PC-3 (cell line): ENCODE data around the gene TPTE2. TPM values are rescaled to one million over a fixed set of nuclear protein-coding genes. Genes with fewer than 3 reads are reported as not detected.
A peak's percentile ranks its signal among the peaks of the same experiment; 100 is the strongest.
"Not testable (repeated sequence)": the region's sequence is repeated elsewhere in the genome, so short reads cannot be mapped to it uniquely, and the experiment has no call there.

Source experiments
- ATAC-seq: fragments of 200-7000 bp; cut with Tn5 transposase; 2 replicates; pipeline ENCODE4 v1.9.1; 2020; ENCODE audit warnings: mild to moderate bottlenecking, moderate library complexity
- BruUV-seq: library from RNA; stranded (reverse); fragments of 400-500 nt; replicated peaks from 2 replicates; lab custom pipeline; 2021; lab: Mats Ljungman, UMichigan
- CTCF ChIA-PET: fragments of 300-600 bp; sonication (Branson Sonifier 250); formaldehyde crosslinking; loops from one replicate; lab custom pipeline; 2022; ENCODE audit warnings: antibody characterized with exemption; lab: Charles Lee
- POLR2A ChIA-PET: fragments of 300-600 bp; sonication (Branson Sonifier 250); formaldehyde crosslinking; loops from one replicate; lab custom pipeline; 2022; ENCODE audit warnings: antibody characterized with exemption; ENCODE audit not compliant: unreplicated experiment; lab: Charles Lee
- DNase-seq: peaks from one replicate; pipeline ENCODE4 v3.0.0-alpha.2; 2015
- H2AFZ ChIP-seq: fragments of 300-600 bp; sonication (generic); 2 replicates; pipeline ENCODE4 v1.6.0; 2016; ENCODE audit warnings: antibody characterized with exemption, low read length
- H3F3A ChIP-seq: fragments of 300-600 bp; sonication (generic); one replicate; pipeline ENCODE4 v1.6.0; 2017; ENCODE audit warnings: antibody characterized with exemption, low read length, control low read depth, mild to moderate bottlenecking; ENCODE audit not compliant: unreplicated experiment
- H3K27ac ChIP-seq: fragments of 300-600 bp; sonication (generic); 2 replicates; pipeline ENCODE4 v1.5.1; 2016; ENCODE audit warnings: mild to moderate bottlenecking, low read length
- H3K27me3 ChIP-seq: fragments of 300-600 bp; sonication (generic); 2 replicates; pipeline ENCODE4 v1.6.1; 2016; ENCODE audit warnings: low read length, mixed read lengths
- H3K36me3 ChIP-seq: fragments of 300-600 bp; sonication (generic); 2 replicates; pipeline ENCODE4 v1.6.1; 2016; ENCODE audit warnings: low read depth, mixed run types, low read length, mixed read lengths
- H3K4me1 ChIP-seq: fragments of 300-600 bp; sonication (generic); 2 replicates; pipeline ENCODE4 v1.5.1; 2016; ENCODE audit warnings: low read length; ENCODE audit not compliant: insufficient read depth
- H3K4me2 ChIP-seq: fragments of 300-600 bp; sonication (generic); 2 replicates; pipeline ENCODE4 v1.6.0; 2016; ENCODE audit warnings: low read length
- H3K4me3 ChIP-seq: fragments of 300-600 bp; sonication (generic); 2 replicates; pipeline ENCODE4 v1.5.1; 2016; ENCODE audit warnings: mild to moderate bottlenecking, low read length, mixed read lengths
- H3K79me2 ChIP-seq: fragments of 300-600 bp; sonication (generic); 2 replicates; pipeline ENCODE4 v1.6.1; 2017; ENCODE audit warnings: low read length, mixed read lengths
- H3K9ac ChIP-seq: fragments of 300-600 bp; sonication (generic); 2 replicates; pipeline ENCODE4 v1.6.0; 2016; ENCODE audit warnings: mild to moderate bottlenecking, low read length
- H3K9me2 ChIP-seq: fragments of 300-600 bp; sonication (generic); replicated peaks from 2 replicates; pipeline ENCODE4 v1.6.1; 2016; ENCODE audit warnings: mixed run types, low read length, mixed read lengths
- H3K9me3 ChIP-seq: fragments of 300-600 bp; sonication (generic); 2 replicates; pipeline ENCODE4 v1.6.1; 2016; ENCODE audit warnings: low read length, mixed read lengths
- H4K20me1 ChIP-seq: fragments of 300-600 bp; sonication (generic); 2 replicates; pipeline ENCODE4 v1.6.1; 2016; ENCODE audit warnings: low read length, mixed read lengths
- EZH2 ChIP-seq: fragments of 300-600 bp; sonication (generic); IDR thresholded peaks from one replicate; pipeline ENCODE4 v1.6.1; 2017; ENCODE audit warnings: antibody characterized with exemption, mild to moderate bottlenecking, low read length; ENCODE audit not compliant: unreplicated experiment
- EZH2phosphoT487 ChIP-seq: fragments of 300-600 bp; sonication (generic); IDR thresholded peaks from 2 replicates; pipeline ENCODE4 v1.6.1; 2018; ENCODE audit warnings: mild to moderate bottlenecking, antibody characterized with exemption, low read length, borderline replicate concordance
- intact Hi-C: fragments of 100-400 bp; cut with micrococcal nuclease; formaldehyde crosslinking; loops from 2 replicates; pipeline ENCODE4 v1.9.0; 2023
- total RNA-seq: library from RNA; depleted of rRNA; stranded (reverse); fragments of >200 nt; gene quantifications from 2 replicates; pipeline ENCODE4 v1.2.3, GENCODE V29; 2014
- TF ChIP-seq, protein P1 (sequence below): fragments of 300-600 bp; sonication (generic); conservative IDR thresholded peaks from 2 replicates; pipeline ENCODE4 v1.5.1; 2017; ENCODE audit warnings: antibody characterized with exemption, low read depth, mild to moderate bottlenecking, low read length

Gene TPTE2
- total RNA-seq, 1 experiment from 2014 or later, result not detected

DNA sequence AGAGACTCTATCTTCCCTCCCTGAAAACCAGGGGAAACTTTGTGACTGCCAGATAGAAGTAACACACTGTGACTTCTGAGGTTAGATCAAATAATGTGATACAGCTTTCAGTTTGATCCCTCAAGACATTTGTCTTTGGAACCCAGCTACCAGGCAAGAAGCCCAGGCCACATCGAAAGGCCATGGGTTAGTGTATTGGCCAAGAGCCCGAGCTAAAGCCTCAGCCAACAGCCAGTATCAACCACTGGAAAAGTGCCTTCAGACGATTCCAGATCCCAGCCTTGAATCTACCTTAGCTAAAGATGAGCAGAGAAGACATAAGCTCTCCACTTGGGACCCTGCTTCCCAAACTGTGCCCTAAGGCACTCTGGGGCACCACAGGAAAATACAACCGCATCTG, 10.9 kb upstream of the TPTE2 start:
- CTCF ChIA-PET, result no interaction called here
- POLR2A ChIA-PET, result no interaction called here

DNA sequence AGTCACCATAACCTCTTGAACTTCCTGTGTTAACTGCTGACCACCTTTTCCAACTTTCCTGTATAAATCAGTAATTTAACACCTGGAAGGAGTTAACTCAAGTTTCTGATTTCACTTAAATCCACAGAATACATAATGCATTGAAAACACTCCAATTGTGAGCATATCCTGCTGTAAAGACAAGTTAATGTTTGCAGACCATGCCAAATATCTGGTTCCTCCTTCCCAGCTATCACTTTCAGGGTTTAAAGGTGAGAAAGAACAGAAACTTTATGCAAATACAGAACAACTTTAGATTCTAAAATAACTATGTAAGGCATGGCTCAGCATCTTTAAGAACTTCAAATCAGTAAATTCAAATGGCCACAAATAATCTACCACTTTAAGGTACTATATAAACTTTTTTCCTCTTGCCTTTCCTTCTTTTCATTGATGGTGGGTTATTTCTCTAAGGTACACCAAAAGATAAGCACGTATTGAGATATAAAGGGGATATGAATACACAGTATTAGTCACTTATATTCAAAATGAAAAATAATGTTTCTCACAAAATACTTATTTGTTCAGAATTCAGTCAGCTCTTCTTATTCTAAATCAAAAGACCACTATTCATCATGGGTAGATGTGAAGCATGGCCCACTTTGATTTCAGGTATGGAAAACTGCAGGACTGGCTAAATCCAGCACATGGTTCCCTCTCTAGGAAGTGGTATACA, 6.6 kb upstream of the TPTE2 start:
- no peaks in the 10 kb centered on the region for H3K79me2 ChIP-seq
- no peaks in the 10 kb centered on the region for H3K9me3 ChIP-seq
- no peak for TF ChIP-seq EZH2phosphoT487
- TF ChIP-seq, protein P1, sequence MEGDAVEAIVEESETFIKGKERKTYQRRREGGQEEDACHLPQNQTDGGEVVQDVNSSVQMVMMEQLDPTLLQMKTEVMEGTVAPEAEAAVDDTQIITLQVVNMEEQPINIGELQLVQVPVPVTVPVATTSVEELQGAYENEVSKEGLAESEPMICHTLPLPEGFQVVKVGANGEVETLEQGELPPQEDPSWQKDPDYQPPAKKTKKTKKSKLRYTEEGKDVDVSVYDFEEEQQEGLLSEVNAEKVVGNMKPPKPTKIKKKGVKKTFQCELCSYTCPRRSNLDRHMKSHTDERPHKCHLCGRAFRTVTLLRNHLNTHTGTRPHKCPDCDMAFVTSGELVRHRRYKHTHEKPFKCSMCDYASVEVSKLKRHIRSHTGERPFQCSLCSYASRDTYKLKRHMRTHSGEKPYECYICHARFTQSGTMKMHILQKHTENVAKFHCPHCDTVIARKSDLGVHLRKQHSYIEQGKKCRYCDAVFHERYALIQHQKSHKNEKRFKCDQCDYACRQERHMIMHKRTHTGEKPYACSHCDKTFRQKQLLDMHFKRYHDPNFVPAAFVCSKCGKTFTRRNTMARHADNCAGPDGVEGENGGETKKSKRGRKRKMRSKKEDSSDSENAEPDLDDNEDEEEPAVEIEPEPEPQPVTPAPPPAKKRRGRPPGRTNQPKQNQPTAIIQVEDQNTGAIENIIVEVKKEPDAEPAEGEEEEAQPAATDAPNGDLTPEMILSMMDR, result no peak
- TF ChIP-seq EZH2, result no peak
- no peaks in the 10 kb centered on the region for H3K9me2 ChIP-seq
- H3K4me1 ChIP-seq, result no peaks in the 10 kb centered on the region
- H3F3A ChIP-seq, result no peaks in the 10 kb centered on the region
- no peak overlapping the region for H3K4me3 ChIP-seq
- no peaks in the 10 kb centered on the region for H3K36me3 ChIP-seq
- ChIA-PET CTCF (no interaction called here), POLR2A (no interaction called here)
- no peaks in the 10 kb centered on the region for H4K20me1 ChIP-seq
- no peaks in the 10 kb centered on the region for H3K27me3 ChIP-seq
- peak; percentile 42 for ATAC-seq
- no peak overlapping the region for H3K4me2 ChIP-seq
- DNase-seq, result no peak
- no TSS peak for BruUV-seq
- no peak overlapping the region for H3K27ac ChIP-seq
- no peak overlapping the region for H2AFZ ChIP-seq
- H3K9ac ChIP-seq, result no peak overlapping the region
- intact Hi-C loops, result no loop called here

More for the DNA sequence above, 10.9 kb upstream of the TPTE2 start:
- Histone ChIP-seq H3K27ac (no peak overlapping the region), H3K36me3 (no peaks in the 10 kb centered on the region), H3K9me3 (no peaks in the 10 kb centered on the region), H3K9ac (no peak overlapping the region), H3F3A (no peaks in the 10 kb centered on the region), H3K4me2 (no peak overlapping the region), H3K4me1 (no peaks in the 10 kb centered on the region), H3K27me3 (peaks cover 13% of the 10 kb centered on the region; the same call in 1 of the 2 replicates), H3K9me2 (no peaks in the 10 kb centered on the region), H3K4me3 (no peak overlapping the region), H2AFZ (no peak overlapping the region), H4K20me1 (no peaks in the 10 kb centered on the region), H3K79me2 (no peaks in the 10 kb centered on the region)
- TF ChIP-seq, protein P1, result no peak
- TF ChIP-seq EZH2 (no peak), EZH2phosphoT487 (no peak)
- intact Hi-C loops, result no loop called here
- no TSS peak for BruUV-seq
- DNase-seq, result no peak
- no peak for ATAC-seq

DNA sequence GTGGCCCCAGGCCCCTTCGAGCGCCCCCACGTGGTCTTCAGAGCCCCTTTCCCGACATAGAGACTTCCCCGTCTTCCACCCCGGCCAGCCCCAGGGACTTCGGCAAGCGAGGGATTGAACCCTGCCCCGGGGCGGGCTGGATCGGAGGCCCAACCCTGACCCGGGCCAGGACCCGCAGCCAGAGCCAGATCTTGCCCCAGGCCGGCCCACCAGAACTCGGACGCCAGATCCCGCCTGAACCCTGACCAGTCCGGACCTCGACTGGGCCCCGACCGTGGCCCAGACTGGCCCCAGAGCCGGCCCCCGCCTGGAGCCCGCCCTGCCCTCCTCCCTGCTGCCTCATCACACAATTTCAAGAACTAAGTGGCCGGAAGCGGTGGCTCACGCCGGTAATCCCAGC, 253 bp upstream of the TPTE2 start:
- Histone ChIP-seq H3F3A (no peaks in the 10 kb centered on the region), H3K4me1 (no peaks in the 10 kb centered on the region), H3K9me3 (no peaks in the 10 kb centered on the region), H3K27ac (no peak overlapping the region), H3K79me2 (no peaks in the 10 kb centered on the region), H3K9me2 (no peaks in the 10 kb centered on the region), H4K20me1 (no peaks in the 10 kb centered on the region), H3K36me3 (no peaks in the 10 kb centered on the region), H3K4me2 (no peak overlapping the region), H3K27me3 (no peaks in the 10 kb centered on the region), H3K4me3 (no peak overlapping the region), H3K9ac (no peak overlapping the region), H2AFZ (no peak overlapping the region)
- CTCF ChIA-PET, result no interaction called here
- ATAC-seq (no peak), DNase-seq (no peak)
- intact Hi-C loops, result no loop called here
- POLR2A ChIA-PET, result no interaction called here
- BruUV-seq, result no TSS peak
- TF ChIP-seq, protein P1, result no peak
- no peak for TF ChIP-seq EZH2
- TF ChIP-seq EZH2phosphoT487, result no peak

DNA sequence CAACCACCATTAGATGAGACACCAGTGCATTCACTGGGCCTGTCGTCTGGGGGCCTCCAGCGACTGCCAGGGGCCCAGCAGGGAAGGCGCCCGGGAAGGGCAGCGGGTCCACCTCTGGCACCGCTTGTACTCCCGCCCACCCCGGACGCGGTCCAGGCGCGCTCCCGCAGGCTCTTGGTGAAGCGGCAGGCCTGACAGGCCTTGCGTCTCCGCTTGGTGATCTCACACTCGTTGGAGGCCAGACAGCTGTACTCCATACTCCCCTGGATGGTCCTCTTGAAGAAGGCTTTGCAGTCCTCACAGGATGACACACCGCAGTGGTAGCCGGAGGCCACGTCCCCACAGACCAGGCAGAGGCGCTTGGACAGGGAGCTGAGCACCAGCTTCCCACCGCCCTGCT, 660 bp downstream of the TPTE2 start:
- H3K4me3 ChIP-seq, H3K9ac ChIP-seq, H3K4me1 ChIP-seq, CTCF ChIA-PET, H4K20me1 ChIP-seq, H3K27ac ChIP-seq, H3K27me3 ChIP-seq, ATAC-seq, H3K79me2 ChIP-seq, H2AFZ ChIP-seq, H3K9me2 ChIP-seq, H3F3A ChIP-seq, H3K36me3 ChIP-seq, H3K9me3 ChIP-seq, POLR2A ChIA-PET, DNase-seq, intact Hi-C loops, BruUV-seq, H3K4me2 ChIP-seq: not testable (repeated sequence)
